Right hindlimb (tissue), 1 donor: ENCODE measurements around the gene DHDDS.
"Not testable (repeated sequence)": the region's sequence is repeated elsewhere in the genome, so short reads cannot be mapped to it uniquely, and the experiment has no call there.

Experiments
- DNase-seq: peaks from one replicate; pipeline ENCODE4 v3.0.0-alpha.2; 2018

DHDDS gene

GRCh38 chr1:26477446-26478152 is 45.5 kb downstream of the DHDDS start:
- DNase-seq, result no peak

DNA sequence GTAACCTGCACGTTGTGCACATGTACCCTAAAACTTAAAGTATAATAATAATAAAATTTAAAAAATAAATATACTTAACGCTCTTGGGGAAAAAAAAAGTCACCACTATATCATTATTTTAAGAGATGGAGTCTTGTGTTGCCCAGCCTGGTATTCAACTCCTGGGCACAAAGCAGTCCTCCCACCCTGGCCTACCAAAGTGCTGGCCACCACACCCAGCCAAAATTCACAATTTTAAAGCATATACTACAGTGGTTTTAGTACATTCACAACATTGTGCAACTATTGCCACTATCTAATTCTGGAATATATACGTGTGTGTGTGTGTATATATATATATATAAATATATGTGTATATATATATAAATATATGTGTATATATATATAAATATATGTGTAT is 46.0 kb downstream of the DHDDS start:
- DNase-seq, result no peak

DNA sequence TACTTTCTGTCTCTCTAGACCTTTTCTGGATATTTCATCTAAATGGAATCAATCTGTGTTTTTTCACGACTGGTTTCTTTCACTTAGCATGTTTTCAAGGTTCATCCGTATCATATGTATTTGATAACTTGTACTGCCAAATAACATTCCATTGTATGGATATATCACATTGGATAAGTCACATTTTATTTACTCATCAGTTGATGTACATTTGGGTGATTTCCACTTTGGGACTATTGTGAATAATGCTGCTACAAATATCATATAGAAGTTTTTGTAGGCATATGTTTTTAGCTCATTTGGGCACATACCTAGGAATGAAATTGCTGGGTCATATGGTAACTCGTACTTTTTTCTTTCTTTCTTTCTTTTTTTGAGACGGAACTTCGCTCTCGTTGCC is 46.9 kb downstream of the DHDDS start:
- DNase-seq, result no peak

DNA sequence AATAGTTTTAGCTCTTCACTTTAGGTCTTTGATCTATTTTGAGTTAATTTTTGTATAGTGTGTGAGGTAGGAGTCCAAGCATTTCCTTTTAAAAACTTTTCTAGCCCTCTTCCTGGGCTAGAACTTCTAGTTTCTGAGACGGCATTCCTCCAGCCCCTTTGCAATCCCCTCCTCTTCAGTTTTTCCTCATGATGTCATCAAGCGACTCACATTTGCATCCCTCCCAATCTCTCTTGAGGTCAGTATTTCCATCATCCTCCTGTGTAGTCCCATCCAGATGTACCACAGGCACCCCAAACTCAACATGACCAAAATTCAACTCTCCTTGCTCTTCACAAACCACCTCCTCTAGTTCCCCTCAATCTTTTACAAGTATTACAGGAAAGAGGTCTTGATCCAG is 50.8 kb downstream of the DHDDS start:
- no peak for DNase-seq

DNA sequence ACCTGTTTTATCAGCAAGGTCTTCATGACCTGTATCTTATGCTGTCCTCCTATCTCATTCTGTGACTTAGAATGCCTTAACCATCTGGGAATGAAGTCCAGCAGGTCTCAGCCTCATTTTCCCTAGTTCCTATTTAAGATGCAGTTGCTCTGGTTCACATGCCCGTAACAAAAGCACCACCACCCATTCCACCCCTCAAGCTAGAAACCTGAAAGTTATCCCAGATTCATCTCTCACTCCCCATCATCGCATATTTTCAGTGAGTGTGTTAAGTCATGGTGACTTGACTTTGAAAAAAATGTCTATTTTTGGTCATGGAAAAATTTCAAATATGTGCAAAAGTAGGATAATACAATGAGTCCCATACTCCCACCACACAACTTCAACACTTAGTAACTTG is 51.9 kb downstream of the DHDDS start:
- no peak for DNase-seq

GRCh38 chr1:26490155-26490554 is 58.0 kb downstream of the DHDDS start:
- DNase-seq, result no peak

GRCh38 chr1:26493267-26493666 is 61.1 kb downstream of the DHDDS start:
- no peak for DNase-seq

GRCh38 chr1:26493938-26494337 is 61.8 kb downstream of the DHDDS start:
- DNase-seq, result no peak

DNA sequence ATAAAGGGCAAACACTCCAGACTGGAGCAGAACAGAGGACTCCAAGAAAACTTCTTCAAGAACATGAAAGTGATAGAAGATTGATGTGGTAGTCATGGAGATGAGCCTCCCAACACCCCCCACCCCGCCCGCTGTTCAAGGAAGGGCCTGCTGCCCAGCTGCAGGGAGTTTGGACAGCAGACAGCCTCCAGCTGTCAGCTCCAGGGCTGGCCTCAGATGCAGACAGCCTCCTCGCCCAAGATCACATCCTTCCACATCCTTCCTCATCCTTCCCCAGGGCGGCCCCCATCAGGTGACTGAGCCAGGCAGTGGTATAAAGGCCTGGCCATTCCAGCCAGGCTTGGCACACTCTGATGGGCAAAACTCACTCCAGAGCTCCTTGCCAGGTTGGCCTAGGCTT is 64.7 kb downstream of the DHDDS start:
- DNase-seq, result peak; percentile 48

GRCh38 chr1:26498894-26499293 is 66.8 kb downstream of the DHDDS start:
- no peak for DNase-seq

DNA sequence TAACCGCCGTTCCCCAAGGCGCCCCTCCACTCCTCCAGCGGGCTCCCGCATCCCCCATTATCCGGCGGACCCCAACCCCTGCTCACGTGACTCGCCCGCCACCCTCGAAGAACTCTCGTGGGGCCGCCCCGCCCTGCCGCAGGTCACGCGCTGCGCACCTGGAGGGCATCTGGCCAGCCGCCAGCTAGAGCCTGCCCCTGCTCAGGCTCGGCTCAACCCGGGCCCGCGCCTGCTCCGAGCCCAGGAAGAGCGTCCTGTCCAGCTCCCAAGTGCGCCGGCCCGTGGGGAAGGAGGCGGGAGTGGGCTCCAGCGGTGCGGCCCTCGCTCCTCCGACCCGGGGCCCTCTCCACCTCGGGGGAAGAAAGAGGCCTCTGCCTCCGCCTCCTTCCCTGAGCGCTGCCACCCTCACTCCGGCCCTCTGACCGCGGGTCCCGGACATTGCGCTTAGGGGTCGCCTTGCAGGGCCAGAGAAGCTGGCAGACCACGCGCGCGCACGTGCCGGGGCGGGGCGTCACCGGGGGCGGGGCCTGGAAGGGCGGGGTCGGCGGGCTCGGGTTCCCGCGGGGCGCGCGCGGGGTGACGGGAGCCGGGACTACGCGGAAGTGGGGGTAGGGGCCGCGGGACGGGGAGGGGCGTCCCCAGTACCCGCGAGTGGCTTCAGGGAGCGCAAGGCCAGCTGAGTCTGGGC is 68.5 kb downstream of the DHDDS start:
- peak; percentile 92 for DNase-seq

- not testable (repeated sequence) for DNase-seq
Observed at GRCh38 chr1:26510711-26511110, 78.6 kb downstream of the DHDDS start.

GRCh38 chr1:26515836-26516235 is 83.7 kb downstream of the DHDDS start:
- not testable (repeated sequence) for DNase-seq

DNA sequence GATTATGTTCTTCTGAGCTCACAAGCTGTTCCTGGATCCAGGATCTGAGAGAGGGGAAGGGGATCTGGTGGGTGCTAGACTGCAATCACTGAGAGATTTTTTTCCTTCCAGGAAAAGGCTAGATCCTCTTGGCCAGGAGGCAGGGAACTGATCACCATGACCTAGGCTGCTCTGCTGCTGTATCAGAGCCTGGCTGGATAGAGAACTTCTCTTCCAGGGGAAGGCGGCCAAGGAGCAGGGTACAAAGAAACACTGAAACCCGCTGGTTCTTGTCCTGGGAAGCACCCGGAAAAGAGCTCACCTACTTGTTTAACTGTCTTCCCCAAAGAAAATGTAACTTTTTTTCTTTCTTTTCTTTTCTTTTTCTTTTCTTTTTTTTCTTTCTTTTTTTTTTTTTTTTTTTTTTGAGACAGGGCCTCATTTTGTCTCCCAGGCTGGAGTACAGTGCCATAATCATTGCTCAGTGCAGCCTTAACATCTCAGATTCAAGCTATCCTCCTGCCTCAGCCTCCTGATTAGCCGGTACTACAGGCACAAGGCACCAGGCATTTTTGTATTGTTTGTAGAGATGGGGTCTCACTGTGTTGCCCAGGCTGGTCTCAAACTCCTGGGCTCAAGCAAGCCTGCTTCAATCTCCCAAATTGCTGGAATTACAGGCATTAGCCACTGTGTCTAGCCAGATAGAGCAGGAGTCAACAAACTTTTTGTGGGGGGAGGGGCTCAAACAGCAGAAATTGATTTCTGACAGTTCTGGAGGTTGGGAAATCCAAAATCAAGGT is 85.1 kb downstream of the DHDDS start:
- DNase-seq, result no peak

GRCh38 chr1:26517766-26518049 is 85.6 kb downstream of the DHDDS start:
- no peak for DNase-seq

- DNase-seq, result no peak
Observed at GRCh38 chr1:26518355-26518754, 86.2 kb downstream of the DHDDS start.

DNA sequence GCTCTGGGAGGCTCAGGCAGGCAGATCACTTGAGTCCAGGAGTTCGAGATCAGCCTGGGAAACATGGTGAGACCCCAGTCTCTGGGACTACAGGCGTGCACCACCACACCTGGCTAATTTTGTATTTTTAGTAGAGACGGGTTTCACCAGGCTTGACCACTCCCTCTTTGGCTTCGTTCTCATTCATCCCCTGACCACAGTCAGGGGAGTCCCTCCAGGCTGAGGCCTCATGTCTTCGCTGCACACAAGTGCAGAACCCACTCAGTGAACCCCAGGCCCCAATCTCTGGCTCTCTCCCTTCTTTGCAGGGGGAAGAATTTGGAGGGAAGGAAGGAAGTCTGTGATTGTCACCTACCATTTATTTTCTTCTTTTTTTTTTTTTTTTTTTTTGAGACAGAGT is 88.2 kb downstream of the DHDDS start:
- DNase-seq, result no peak
